ENCODE measurements around the gene PLEKHM2.

Gene PLEKHM2

DNA sequence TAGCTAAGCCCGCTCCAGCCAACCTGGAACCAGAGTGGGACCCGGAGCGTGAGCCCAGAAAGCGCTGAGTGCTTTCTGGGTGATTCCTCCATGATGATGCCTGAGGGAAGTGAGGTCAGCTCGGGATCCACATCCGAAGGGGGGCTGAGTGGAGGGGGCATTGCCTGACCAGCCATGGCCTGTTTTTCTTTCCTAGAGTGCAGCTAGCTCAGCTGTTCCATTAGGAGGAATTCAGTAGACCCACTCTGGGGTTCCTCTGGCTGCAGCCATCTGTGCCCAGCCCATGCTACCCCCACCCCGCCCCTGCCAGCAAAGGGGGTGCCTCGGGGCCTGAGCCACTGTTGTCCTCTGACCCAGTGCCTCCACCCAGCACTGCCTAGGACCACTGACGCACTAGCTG, 42.4 kb downstream of the PLEKHM2 start:
- DNase-seq (ENCODE audit: low read depth in 2 of 2, low spot score in 1 of 2): no peak

DNA sequence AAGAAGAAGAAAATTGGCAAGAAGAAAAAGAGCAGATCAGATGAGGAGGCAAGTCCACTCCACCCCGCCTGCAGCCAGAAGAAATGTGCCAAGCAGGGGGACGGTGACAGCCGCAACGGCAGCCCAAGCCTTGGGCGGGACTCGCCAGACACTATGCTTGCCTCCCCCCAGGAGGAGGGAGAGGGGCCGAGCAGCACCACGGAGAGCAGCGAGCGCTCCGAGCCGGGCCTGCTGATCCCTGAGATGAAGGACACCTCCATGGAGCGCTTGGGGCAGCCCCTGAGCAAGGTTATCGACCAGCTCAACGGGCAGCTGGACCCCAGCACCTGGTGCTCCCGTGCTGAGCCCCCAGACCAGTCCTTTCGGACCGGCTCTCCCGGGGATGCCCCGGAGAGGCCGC, 42.9 kb downstream of the PLEKHM2 start:
- DNase-seq (ENCODE audit: low read depth in 2 of 2, low spot score in 1 of 2): no peak

DNA sequence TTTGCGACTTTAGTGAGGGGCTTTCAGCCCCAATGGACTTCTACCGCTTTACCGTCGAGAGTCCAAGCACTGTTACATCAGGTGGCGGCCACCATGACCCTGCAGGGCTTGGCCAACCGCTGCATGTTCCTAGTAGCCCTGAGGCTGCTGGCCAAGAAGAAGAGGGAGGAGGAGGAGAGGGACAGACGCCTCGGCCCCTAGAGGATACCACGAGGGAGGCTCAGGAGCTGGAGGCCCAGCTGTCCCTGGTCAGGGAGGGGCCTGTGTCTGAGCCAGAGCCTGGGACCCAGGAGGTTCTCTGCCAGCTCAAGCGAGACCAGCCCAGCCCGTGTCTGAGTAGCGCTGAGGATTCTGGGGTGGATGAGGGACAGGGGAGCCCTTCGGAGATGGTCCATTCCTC, 43.3 kb downstream of the PLEKHM2 start:
- DNase-seq (ENCODE audit: low read depth in 2 of 2, low spot score in 1 of 2): no peak

DNA sequence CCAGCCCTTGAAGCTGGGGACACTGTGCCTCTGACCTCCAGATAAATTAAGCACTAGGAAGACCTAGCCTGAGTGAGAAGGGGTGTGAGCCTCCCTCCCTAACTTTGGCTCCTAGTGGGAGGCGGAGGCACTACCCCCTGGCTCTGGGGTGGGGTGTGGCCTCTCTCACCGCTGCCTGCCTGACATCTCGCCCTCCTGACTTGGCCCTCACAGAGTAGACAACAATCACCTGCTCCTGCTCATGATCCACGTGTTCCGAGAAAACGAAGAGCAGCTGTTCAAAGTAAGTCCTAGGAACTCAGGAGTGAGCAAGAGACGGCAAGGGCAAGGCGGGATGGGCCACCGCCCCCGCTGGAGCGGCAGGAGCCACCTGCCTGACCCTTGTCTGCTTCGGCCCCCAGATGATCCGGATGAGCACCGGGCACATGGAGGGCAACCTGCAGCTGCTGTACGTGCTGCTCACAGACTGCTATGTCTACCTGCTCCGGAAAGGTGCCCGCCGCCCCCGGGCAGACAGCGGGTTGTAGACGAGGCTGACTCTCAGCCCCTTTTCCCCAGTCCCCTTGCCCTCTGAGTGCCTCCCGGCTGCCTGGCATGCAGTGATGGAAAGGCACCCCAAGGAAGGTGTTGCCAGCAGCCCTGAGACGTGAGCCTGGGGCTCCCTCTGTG, 43.9 kb downstream of the PLEKHM2 start:
- DNase-seq (ENCODE audit: low read depth in 2 of 2, low spot score in 1 of 2): no peak

DNA sequence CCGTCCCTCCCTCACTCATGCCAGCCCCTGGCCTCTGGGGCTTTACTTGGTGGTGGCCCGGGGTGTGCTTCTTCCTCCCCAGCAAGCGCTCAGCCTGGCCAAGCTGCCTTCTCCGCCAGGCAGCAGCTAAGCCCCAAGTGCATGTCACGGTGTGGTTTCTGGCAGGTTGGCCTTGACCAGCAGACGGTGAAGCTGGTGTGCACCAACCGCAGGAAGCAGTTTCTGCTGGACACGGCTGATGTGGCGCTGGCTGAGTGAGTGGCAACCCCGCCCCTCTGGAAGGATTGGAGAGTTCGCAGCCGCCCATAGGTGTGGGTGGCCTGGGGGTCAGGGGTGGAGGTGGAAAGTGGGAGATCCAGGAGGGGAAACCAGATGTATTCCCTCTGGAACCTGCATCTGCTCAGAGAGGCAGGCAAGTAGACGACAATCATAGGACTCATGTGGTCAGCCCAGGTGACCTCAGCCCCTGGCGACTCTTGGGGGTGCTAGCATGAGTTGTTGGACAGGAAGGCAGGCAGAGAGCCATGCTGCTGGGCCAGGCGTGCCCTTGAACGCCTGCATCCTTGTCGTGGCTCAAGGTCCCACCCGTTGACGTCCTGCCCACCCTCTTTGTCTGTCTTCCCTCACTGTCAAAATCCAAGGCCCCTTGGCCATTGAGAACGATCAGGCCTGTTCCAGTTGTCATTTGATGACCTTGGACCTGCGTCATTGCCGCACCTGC, 45.0 kb downstream of the PLEKHM2 start:
- no peak for DNase-seq (ENCODE audit: low read depth in 2 of 2, low spot score in 1 of 2)

DNA sequence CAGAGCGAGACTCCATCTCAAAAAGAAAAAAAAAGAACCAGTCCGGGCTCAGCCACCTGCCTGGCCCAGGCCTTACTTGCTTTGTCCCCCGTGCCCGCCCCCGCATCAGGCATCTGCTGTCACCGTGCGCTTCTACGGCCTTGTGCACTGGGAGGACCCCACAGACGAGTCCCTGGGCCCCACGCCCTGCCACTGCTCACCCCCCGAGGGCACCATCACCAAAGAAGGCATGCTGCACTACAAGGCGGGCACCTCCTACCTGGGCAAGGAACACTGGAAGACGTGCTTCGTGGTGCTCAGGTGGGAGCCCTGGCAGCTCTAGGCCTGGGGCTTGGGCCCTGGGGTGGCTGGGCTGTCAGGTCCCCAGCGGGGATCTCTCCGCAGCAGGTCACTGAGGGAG, 46.3 kb downstream of the PLEKHM2 start:
- DNase-seq (ENCODE audit: low read depth in 2 of 2, low spot score in 1 of 2): no peak

DNA sequence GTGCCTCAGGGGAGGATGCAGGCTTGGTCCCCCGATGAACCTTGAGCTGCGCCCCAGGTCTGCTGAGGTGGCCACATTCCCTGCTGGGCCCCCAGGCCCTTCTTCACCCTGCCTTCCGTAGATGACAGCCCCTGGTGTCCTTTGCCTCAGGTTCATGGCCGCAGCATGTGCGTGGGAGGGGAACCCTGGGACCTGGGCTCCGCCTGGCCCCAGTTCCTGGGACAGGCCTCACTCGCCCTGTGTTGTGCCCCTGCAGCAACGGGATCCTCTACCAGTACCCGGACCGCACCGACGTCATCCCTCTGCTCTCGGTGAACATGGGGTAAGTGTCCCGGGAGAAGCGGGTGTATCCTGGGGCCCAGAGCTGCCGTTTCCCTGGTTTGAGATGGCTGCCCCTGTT, 46.8 kb downstream of the PLEKHM2 start:
- DNase-seq (ENCODE audit: low read depth in 2 of 2, low spot score in 1 of 2): no peak

DNA sequence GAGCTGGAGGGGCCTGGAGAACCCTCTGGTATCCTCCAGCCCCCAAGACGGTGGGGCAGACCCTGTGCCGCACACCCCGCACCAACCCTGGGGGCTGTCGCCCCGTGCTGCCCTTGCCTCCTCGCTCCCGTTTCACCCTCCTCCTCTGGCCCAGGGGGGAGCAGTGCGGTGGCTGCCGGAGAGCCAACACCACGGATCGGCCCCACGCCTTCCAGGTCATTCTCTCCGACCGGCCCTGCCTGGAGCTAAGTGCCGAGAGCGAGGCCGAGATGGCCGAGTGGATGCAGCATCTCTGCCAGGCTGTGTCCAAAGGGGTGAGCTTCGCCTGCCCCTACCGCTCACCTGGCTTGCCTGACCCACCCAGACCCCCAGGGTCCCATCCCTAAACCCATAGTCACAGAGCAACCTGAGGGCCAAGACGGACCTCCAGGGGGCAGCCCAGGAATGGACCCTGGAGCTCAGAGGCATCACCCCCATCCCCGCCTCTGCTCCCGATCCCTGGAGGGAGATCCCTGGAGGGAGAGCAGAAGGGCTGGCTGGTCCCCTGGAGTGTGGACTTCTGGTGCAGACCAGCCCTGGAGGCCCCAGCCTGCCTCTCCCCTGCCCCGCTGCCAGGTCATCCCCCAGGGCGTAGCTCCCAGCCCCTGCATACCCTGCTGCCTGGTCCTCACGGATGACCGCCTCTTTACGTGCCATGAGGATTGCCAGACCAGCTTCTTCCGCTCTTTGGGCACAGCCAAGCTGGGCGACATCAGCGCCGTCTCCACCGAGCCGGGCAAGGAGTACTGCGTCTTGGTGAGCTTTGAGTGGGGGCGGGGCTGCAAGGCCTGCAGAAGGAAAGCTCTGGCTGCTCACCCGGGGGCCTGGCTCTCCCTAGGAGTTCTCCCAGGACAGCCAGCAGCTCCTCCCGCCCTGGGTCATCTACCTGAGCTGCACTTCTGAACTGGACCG, 47.9 kb downstream of the PLEKHM2 start:
- no peak for DNase-seq (ENCODE audit: low read depth in 2 of 2, low spot score in 1 of 2)

DNA sequence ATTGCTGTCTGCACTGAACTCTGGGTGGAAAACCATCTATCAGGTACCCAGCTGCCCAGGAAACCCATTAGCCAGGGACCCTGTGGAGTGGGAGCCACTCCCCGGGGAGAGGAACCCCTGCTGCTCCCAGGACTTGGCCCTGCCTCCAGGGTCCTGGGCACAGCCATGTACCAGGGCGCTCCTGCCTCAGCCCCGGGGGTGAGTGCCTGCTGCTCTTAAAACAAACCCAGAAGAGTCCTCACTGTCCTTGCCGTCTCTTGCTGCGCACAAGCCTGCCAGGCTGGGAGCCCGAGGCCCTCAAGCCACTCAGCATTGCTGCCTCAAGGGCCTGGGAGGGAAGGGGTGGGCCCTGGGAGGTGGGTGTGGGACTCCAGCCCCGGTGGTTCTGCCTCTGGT, 48.6 kb downstream of the PLEKHM2 start:
- DNase-seq (ENCODE audit: low read depth in 2 of 2, low spot score in 1 of 2): no peak

DNA sequence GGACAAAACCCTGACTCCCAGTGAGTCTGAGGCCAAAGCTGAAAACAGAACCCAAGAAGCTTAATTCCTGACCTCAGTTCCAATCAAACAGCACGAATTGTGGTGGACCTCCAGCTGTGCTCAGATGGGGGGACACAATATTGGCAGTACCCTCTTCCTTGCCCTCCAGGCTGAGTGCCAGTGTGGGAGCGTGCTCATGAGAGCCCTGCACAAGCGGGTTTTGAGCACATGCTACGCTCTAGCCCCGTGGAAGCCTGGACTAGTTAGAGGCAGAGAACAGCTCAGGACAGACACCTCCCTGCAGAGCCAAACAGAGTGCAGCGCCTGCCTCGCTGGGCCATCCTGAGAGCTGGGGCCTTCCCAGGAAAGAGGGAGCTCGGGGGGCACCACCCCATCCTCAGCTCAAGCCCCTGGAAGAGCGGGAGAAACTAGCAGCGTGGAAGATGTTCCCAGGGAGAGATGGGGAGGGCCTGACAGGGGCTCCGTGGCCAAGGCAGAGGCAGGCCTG, 49.2 kb downstream of the PLEKHM2 start:
- DNase-seq (ENCODE audit: low read depth in 2 of 2, low spot score in 1 of 2): no peak

DNA sequence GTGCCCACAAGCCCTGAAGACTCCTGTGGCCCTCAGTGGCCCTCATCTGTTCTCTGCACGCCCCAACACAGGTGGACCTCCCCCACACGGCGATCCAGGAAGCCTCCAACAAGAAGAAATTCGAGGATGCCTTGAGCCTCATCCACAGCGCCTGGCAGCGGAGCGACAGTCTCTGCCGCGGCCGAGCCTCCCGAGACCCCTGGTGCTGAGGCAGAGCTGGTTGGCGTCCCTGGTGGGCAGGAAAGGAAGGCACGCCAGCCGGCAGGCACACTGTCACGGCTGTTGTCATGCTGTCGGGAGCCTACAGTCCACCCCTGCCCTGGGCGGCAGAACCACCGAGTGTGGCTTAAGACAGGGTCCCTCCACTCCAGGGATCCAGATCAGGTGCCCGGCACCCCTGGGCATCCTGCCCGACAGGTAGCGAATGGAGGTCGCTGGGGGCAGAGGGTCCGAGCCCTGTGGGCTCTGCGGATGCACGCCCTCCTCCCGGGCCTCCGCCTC, 49.7 kb downstream of the PLEKHM2 start:
- DNase-seq (ENCODE audit: low read depth in 2 of 2, low spot score in 1 of 2): no peak

DNA sequence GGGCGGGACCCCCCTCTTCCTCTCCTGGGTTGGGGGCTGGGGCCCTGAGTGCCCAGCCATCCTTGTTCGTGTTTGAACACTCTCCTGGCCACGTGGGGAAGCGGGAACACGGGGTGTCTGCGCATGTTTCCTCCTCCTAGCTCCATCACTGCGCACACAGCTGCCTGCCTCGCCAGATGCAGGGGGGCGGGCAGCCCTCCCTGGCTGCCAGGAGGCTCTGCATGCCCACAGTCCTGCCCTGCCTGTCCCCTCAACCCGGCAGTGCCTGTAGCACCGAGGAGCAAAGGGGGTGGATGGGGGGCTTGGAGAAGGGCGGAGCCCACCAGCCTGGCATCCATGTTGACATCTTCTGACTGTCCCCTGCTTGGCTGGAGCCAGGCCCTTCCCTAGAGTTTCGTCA, 50.2 kb downstream of the PLEKHM2 start:
- no peak for DNase-seq (ENCODE audit: low read depth in 2 of 2, low spot score in 1 of 2)

DNA sequence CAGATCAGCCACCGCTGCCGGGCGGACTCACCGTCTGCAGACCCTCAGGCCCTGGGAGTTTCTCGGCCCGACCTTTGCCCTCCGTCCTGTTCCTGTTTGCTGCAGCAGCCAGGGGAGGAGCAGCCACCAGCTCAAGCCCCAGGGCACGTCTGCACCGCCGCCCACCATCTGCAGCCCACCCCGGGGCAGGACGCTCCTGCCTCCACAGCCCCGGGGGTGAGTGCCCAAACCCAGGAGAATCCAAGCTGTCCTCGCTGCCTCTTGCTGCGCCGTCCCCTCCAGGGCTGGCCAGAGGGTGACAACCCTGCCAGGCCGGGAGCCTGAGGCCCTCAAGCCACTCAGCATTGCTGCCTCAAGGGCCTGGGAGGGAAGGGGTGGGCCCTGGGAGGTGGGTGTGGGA, 50.8 kb downstream of the PLEKHM2 start:
- DNase-seq (ENCODE audit: low read depth in 2 of 2, low spot score in 1 of 2): no peak

DNA sequence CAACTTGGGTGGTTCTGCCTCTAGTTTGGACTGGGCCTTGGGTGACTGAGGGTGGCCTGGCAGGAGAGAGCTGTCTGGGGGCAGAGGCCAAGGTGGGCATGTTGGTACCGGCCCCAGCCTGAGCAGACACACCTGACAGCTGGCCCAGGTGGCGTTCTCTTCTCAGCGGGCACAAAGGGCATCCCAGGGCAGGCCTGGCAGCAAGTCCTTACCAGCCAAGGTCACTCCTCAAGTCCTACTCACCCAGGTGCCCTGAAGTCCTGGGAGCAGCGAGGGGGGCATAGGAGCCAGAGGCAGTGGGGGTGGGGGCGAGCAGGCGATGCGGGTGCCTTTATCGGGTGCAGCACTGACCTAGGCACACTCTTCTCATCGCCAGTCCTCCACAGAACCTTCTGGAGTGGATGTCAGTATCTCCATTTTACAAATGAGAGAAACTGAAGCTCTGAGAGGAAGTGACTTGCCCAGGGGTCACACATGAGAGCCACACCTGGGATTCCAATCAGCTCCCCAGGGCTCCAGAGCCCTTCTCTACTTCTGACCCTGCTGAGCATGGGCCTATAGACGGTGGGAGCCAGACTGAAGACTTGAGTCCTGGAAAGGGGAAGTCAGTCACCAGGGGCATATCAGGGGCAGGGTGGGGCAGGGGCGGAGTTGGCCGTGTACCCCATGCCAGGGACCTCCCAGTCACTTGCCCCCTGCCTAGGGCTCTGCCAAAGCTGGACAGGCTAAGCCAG, 51.4 kb downstream of the PLEKHM2 start:
- DNase-seq (ENCODE audit: low read depth in 2 of 2, low spot score in 1 of 2): no peak

DNA sequence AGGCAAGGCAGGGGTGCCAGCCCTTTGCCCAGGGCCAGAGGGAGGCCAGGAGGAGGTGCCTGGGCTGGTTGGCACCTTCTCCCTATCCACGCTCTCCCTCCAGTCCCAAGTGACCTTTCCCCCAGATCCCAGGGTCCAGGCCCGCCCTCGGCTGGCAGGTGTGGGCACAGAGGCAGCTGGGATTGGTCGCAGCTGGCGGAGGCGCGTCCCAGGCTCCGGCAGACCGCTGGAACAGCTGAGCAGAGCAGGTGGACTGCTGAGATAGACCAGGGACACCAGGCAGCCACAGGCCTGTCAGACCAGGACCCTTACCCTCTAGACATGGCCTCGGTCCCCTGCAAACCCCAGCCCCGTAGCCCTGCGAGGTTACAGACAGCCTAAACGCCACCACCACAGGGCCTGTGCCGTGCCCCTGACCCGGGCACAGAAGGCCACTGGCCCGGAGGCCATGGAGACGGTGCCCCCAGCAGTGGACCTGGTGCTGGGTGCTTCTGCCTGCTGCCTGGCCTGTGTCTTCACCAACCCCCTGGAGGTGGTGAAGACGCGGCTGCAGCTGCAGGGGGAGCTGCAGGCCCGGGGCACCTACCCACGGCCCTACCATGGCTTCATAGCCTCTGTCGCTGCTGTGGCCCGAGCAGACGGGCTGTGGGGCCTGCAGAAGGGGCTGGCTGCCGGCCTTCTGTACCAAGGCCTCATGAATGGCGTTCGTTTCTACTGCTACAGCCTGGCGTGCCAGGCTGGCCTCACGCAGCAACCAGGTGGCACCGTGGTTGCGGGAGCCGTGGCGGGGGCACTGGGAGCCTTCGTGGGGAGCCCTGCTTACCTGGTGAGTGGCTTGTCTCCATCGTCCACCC, 52.1 kb downstream of the PLEKHM2 start, which contains the start of gene SLC25A34:
SLC25A34 (plus strand) TSS at position 221 of the 854 bp plus-strand sequence; CDS start at position 449, 228 bp downstream.
- DNase-seq (ENCODE audit: low read depth in 2 of 2, low spot score in 1 of 2): no peak

DNA sequence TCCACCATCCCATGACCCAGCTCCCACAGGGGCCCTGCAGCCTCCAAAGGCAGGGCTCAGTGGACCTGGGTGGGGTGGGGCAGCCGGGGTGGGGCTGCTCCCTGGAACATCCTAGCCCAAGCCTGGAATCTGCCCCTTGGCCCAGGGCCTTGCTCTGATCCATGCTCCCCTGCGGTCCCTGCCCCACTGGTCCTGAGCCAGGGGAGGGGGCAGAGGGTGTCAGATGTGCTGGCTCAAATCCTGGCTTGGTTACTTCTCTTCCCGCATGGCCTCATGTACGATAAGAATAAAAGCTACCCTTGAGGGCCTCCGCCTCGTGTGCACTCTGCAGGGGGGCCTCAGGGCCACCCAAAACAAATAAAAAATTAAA, 52.8 kb downstream of the PLEKHM2 start:
- DNase-seq (ENCODE audit: low read depth in 2 of 2, low spot score in 1 of 2): no peak

DNA sequence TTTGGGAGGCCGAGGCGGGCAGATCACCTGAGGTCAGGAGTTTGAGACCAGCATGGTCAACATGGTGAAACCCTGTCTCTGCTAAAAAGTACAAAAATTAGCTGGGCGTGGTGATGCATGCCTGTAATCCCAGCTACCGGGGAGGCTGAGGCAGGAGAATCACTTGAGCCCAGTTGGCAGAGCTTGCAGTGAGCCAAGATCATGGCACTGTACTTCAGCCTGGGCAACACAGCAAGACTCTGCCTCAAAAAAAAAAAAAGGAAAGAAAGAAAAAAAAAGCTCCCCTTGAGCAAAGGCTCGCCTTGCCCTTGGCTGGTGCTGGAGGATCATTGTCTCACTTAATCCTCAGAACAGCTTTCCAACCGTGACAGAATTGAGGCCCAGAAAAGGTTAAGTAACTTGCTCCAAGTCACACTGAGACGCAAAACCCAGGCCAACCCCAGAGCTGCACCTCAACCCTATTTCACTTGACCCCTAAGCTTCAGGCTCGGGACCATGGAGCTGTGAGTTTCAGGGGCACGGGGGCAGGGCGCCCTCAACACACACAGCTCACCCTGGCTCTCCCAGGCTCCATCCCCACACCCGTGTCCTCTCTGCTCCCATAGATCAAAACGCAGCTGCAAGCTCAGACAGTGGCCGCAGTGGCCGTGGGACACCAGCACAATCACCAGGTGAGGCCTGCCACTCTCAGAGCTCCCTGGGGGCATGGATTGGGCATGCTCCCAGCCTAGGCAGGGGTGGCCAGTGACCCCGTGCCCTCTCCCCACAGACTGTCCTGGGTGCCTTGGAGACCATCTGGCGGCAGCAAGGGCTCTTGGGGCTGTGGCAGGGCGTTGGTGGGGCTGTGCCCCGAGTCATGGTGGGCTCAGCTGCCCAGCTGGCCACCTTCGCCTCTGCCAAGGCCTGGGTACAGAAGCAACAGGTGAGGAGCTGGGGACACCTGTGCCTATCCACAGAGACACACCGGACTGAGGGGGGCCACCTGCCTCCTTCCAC, 53.5 kb downstream of the PLEKHM2 start:
- no peak for DNase-seq (ENCODE audit: low read depth in 2 of 2, low spot score in 1 of 2)

DNA sequence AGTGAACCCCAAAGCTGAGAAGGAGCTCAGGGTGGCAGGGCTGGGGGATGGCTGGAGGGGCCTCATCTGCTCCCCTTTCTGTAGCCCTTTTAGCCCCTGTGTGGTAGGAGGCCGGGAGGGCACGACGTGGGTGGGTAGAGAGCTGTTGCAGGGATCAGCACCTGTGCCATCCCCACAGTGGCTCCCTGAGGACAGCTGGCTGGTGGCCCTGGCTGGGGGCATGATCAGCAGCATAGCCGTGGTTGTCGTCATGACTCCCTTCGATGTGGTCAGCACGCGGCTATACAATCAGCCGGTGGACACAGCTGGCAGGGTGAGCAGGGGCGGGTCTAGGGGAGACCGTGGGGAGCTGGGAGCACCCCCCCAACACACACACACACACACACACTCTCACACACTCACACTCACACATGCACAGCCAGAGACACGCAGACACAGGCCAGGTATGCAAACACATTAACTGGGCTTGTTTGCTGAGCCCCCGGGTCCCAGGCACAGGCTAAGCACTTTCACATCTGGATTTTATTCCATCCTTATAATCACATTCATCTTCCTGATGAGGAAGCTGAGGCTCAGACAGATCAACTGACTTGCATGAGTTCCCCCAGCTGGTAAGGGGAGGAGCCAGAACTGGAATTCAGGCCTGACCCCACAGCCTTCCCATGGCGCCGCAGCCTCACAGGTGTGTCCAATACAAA, 54.4 kb downstream of the PLEKHM2 start:
- DNase-seq (ENCODE audit: low read depth in 2 of 2, low spot score in 1 of 2): no peak

Data from stimulated activated CD8-positive, alpha-beta memory T cell treated with anti-CD3 and anti-CD28 coated beads, Interleukin-4, amount 100 ng/mL, for 4 hours (primary cell).